Right forelimb (tissue), 1 donor: ENCODE measurements around the gene ST7.

Source experiments
- DNase-seq: peaks from one replicate; pipeline ENCODE4 v3.0.0-alpha.2; 2018

ST7 gene

GRCh38 chr7:117164620-117165019 is 211.3 kb downstream of the ST7 start:
- DNase-seq, result no peak

GRCh38 chr7:117165656-117166055 is 212.4 kb downstream of the ST7 start:
- DNase-seq, result no peak

GRCh38 chr7:117169907-117170306 is 216.6 kb downstream of the ST7 start:
- no peak for DNase-seq

- no peak for DNase-seq
Measured at GRCh38 chr7:117171106-117171505, 217.8 kb downstream of the ST7 start.

- DNase-seq, result no peak
Measured at GRCh38 chr7:117172283-117172682, 219.0 kb downstream of the ST7 start.

- no peak for DNase-seq
Measured at GRCh38 chr7:117173035-117173770, 219.9 kb downstream of the ST7 start.

GRCh38 chr7:117176206-117176605 is 222.9 kb downstream of the ST7 start:
- DNase-seq, result no peak

- no peak for DNase-seq
Measured at GRCh38 chr7:117178600-117178999, 225.3 kb downstream of the ST7 start.

GRCh38 chr7:117179701-117180100 is 226.4 kb downstream of the ST7 start:
- no peak for DNase-seq

GRCh38 chr7:117183729-117184128 is 230.4 kb downstream of the ST7 start:
- no peak for DNase-seq

GRCh38 chr7:117184367-117184766 is 231.1 kb downstream of the ST7 start:
- DNase-seq, result no peak

- DNase-seq, result no peak
Measured at GRCh38 chr7:117185124-117185523, 231.8 kb downstream of the ST7 start.

GRCh38 chr7:117186218-117187010 is 233.1 kb downstream of the ST7 start:
- DNase-seq, result no peak

- no peak for DNase-seq
Measured at GRCh38 chr7:117188376-117188775, 235.1 kb downstream of the ST7 start.

GRCh38 chr7:117188949-117189592 is 235.8 kb downstream of the ST7 start:
- no peak for DNase-seq

- DNase-seq, result no peak
Measured at GRCh38 chr7:117190104-117190503, 236.8 kb downstream of the ST7 start.

- no peak for DNase-seq
Measured at GRCh38 chr7:117190746-117191435, 237.6 kb downstream of the ST7 start.

GRCh38 chr7:117192108-117192507 is 238.8 kb downstream of the ST7 start:
- DNase-seq, result no peak

GRCh38 chr7:117193564-117193963 is 240.3 kb downstream of the ST7 start:
- no peak for DNase-seq

GRCh38 chr7:117194445-117194844 is 241.1 kb downstream of the ST7 start:
- no peak for DNase-seq

- DNase-seq, result no peak
Measured at GRCh38 chr7:117195361-117196029, 242.2 kb downstream of the ST7 start.

GRCh38 chr7:117200132-117200531 is 246.8 kb downstream of the ST7 start:
- DNase-seq, result no peak
